Neutrophil (primary cell): Measurements from ENCODE around the gene FCN1.

Experiments
- H3K27ac ChIP-seq: fragments of 200-600 bp; sonication (generic); 2 replicates; pipeline ENCODE4 v1.5.1; 2016; ENCODE audit warnings: mild to moderate bottlenecking, moderate library complexity
- H3K27me3 ChIP-seq: fragments of 200-600 bp; sonication (generic); 2 replicates; pipeline ENCODE4 v1.6.0; 2016; ENCODE audit warnings: mild to moderate bottlenecking
- H3K36me3 ChIP-seq: fragments of 200-600 bp; sonication (generic); 2 replicates; pipeline ENCODE4 v1.5.1; 2017
- H3K4me1 ChIP-seq, 2 experiments: fragments of 200-600 bp in 1 of 2; sonication (generic) in 1 of 2; 1 replicate in 1 of 2; 2 replicates in 1 of 2; pipeline versions ENCODE4 v1.5.1 to v1.6.1; 2013 to 2016; ENCODE audit warnings: low read depth in 1 of 2, low read length in 1 of 2, mild to moderate bottlenecking in 1 of 2, moderate library complexity in 1 of 2; ENCODE audit not compliant: control insufficient read depth in 1 of 2, insufficient read depth in 1 of 2
- H3K4me3 ChIP-seq, 2 experiments: fragments of 200-600 bp in 1 of 2; sonication (generic) in 1 of 2; 1 replicate in 1 of 2; 2 replicates in 1 of 2; pipeline ENCODE4 v1.5.1; 2013 to 2016; ENCODE audit warnings: low read depth in 1 of 2, low read length in 1 of 2, mild to moderate bottlenecking in 1 of 2, moderate library complexity in 1 of 2
- H3K9me3 ChIP-seq: fragments of 200-600 bp; sonication (generic); 2 replicates; pipeline ENCODE4 v1.5.1; 2016
- CTCF ChIP-seq: fragments of 200-600 bp; sonication (generic); IDR thresholded peaks from 2 replicates; pipeline ENCODE4 v1.5.1; 2016; ENCODE audit warnings: antibody characterized with exemption

FCN1 gene

DNA sequence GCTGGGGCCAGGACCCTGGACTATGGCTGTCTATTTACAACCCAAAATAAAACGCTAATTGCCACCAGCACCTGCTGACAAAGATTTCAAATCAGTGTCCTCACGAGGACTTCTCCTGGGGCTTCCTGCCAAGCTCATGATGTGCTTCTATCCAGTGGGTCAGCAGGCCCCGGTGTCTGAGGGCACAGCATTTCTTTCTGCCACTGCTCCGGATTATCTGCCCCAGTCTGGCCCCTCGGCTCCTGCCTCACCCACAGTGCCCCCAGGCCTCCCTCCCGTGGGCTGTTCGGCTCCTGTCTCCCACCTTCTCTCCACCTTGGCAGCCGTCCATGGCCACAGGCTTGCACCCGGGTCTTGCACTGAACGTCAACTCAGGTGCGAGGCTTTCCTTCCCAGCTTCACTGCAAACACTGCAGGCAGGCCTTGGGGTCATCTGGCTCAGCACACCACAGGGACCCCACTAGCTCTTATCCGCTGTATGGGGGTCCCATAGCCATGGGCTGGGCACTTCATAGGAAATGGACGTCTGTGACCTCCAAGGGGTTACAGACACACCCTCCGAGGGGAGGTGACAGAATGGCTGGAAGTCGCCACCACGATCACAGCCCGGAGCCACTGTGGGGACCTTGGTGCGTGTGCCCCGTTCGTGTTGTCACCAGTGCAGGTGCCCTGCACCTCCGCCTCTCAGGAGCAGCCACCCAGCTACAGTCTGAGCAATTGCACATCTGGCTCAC lies 43.8 kb upstream of the FCN1 start:
- H3K4me3 ChIP-seq, result no peak overlapping the region
- no peak for TF ChIP-seq CTCF
- H3K27me3 ChIP-seq, result no peaks in the 10 kb centered on the region

GRCh38 chr9:134960701-134961181 lies 43.0 kb upstream of the FCN1 start:
- no peak for TF ChIP-seq CTCF
- Histone ChIP-seq H3K4me3 (no peak overlapping the region), H3K27ac (no peak overlapping the region), H3K9me3 (no peaks in the 10 kb centered on the region), H3K36me3 (no peaks in the 10 kb centered on the region), H3K27me3 (no peaks in the 10 kb centered on the region), H3K4me1 (peaks cover 44% of the 10 kb centered on the region in 2 experiments)

More for the DNA sequence above, 43.8 kb upstream of the FCN1 start:
- no peaks in the 10 kb centered on the region for H3K9me3 ChIP-seq
- peaks cover 52% of the 10 kb centered on the region in 2 experiments for H3K4me1 ChIP-seq
- H3K27ac ChIP-seq, result peak overlapping the region; percentile 81
- H3K36me3 ChIP-seq, result no peaks in the 10 kb centered on the region

- Histone ChIP-seq H3K4me1 (peaks cover 36% of the 10 kb centered on the region in 2 experiments), H3K27me3 (no peaks in the 10 kb centered on the region), H3K9me3 (no peaks in the 10 kb centered on the region), H3K36me3 (no peaks in the 10 kb centered on the region), H3K4me3 (no peak overlapping the region), H3K27ac (no peak overlapping the region)
- TF ChIP-seq CTCF, result no peak
Measured at GRCh38 chr9:134959971-134960310, 42.2 kb upstream of the FCN1 start.

- no peak overlapping the region for H3K4me3 ChIP-seq
- H3K4me1 ChIP-seq, result peaks cover 30% of the 10 kb centered on the region in 2 experiments
- no peaks in the 10 kb centered on the region for H3K9me3 ChIP-seq
- H3K27ac ChIP-seq, result no peak overlapping the region
- TF ChIP-seq CTCF, result no peak
- no peaks in the 10 kb centered on the region for H3K36me3 ChIP-seq
- H3K27me3 ChIP-seq, result no peaks in the 10 kb centered on the region
Measured at GRCh38 chr9:134959126-134959970, 41.6 kb upstream of the FCN1 start.

DNA sequence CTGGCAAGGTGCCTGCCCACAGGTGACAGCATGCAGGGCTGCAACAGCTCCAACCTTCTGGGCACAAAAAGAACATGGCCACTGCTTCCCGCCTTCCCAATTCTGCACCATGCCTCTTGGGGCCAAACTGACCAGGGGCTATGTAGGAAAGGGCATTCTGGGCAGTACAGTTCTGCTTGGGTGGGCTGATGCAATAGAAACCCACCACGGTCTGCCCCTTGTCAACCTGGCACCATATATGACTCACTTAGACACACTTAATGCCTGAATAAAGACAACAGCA lies 40.2 kb upstream of the FCN1 start:
- TF ChIP-seq CTCF, result no peak
- H3K9me3 ChIP-seq, result no peaks in the 10 kb centered on the region
- no peaks in the 10 kb centered on the region for H3K27me3 ChIP-seq
- no peak overlapping the region for H3K27ac ChIP-seq
- no peaks in the 10 kb centered on the region for H3K36me3 ChIP-seq
- H3K4me1 ChIP-seq, result peaks cover 16% of the 10 kb centered on the region in 2 experiments
- H3K4me3 ChIP-seq, result no peak overlapping the region
